Left lung (tissue), 10 donors: Measurements from ENCODE around the gene ASB13. TPM values are rescaled to one million over a fixed set of nuclear protein-coding genes. Genes with fewer than 3 reads are reported as not detected.

ENCODE experiments used
- ATAC-seq: fragments of 200-7000 bp; cut with Tn5 transposase; one replicate; pipeline ENCODE4 v1.9.1; 2020; ENCODE audit warnings: moderate library complexity
- DNase-seq, 4 donors: peaks; one replicate each; pipeline ENCODE4 v3.0.0-alpha.2; 2013 to 2020
- H3K27ac ChIP-seq, 2 donors: fragments of 200-600 bp; sonication (generic) in 1 of 2; one replicate each; pipeline versions ENCODE4 v1.5.0 to v1.8.0; 2020 to 2021
- H3K27me3 ChIP-seq, 2 donors: fragments of 200-600 bp; sonication (generic) in 1 of 2; one replicate each; pipeline versions ENCODE4 v1.5.0 to v1.8.0; 2020 to 2021
- H3K36me3 ChIP-seq, 2 donors: fragments of 200-600 bp; sonication (generic) in 1 of 2; one replicate each; pipeline versions ENCODE4 v1.5.0 to v1.8.0; 2020 to 2021
- H3K4me1 ChIP-seq, 2 donors: fragments of 200-600 bp; one replicate each; pipeline ENCODE4 v1.8.0; 2021
- H3K4me3 ChIP-seq, 2 donors: fragments of 200-600 bp; sonication (generic) in 1 of 2; one replicate each; pipeline versions ENCODE4 v1.5.0 to v1.8.0; 2020 to 2021; ENCODE audit warnings: mild to moderate bottlenecking in 1 of 2
- H3K9me3 ChIP-seq, 2 donors: fragments of 200-600 bp; sonication (generic) in 1 of 2; one replicate each; pipeline versions ENCODE4 v1.5.0 to v1.8.0; 2020 to 2021
- intact Hi-C, 2 donors: fragments of 100-400 bp; cut with DNase I; formaldehyde crosslinking; loops; one replicate each; pipeline versions ENCODE4 v1.11.2 to v1.14.2; 2022
- polyA plus RNA-seq, 6 donors: library from polyadenylated mRNA; unstranded; fragments of 120-200 nt; gene quantifications; one replicate each; pipeline ENCODE4 v1.2.1, GENCODE V29; 2013; ENCODE audit not compliant: insufficient read length in 6 of 6
- total RNA-seq, 2 donors: library from RNA; stranded (reverse); fragmentation: NEBNext Ultra II Directional; extraction: Animal tissue kit (Norgen Biotek cat#: 25700); gene quantifications; one replicate each; pipeline ENCODE4 v1.2.1, GENCODE V29; 2021
- TF ChIP-seq, protein P1 (sequence below), 2 donors: fragments of 200-600 bp; sonication (generic) in 1 of 2; IDR thresholded peaks; one replicate each; pipeline versions ENCODE4 v1.5.0 to v1.8.0; 2021; ENCODE audit warnings: antibody characterized with exemption in 2 of 2
- donor health status: DM: no; HTN: yes; CAD: no.
- donor health status: DM: no; HTN: no; CAD: no.

The ASB13 gene
- total and polyA plus RNA-seq, 8 donors = 9.0 to 19.6 (median 11.6) TPM

DNA sequence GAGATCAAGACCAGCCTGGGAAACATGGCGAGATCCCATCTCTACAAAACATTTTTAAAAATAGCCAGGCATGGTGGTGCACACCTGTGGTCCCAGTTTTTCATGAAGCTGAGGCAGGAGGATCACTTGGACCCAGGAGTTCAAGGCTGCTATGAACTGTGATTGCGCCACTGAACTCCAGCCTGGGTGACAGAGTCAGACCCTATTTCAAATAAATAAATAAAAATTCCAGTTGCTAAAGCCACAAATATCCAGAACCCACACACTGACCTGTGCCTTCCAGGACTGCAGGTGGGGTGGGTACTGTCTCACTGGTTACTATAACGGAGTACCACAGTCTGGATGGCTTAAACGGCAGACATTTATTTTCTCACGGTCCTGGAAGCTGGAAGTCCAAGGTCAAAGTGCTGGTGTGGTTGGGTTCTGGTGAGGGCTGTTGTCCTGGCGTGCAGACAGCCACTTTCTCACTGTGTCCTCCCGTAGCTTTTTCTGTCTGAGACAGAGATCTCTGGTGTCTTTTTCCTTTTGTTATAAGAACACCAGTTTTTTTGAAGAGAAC, 38.8 kb downstream of the ASB13 start:
- H3K4me3 ChIP-seq = no peak overlapping the region
- TF ChIP-seq, protein P1, sequence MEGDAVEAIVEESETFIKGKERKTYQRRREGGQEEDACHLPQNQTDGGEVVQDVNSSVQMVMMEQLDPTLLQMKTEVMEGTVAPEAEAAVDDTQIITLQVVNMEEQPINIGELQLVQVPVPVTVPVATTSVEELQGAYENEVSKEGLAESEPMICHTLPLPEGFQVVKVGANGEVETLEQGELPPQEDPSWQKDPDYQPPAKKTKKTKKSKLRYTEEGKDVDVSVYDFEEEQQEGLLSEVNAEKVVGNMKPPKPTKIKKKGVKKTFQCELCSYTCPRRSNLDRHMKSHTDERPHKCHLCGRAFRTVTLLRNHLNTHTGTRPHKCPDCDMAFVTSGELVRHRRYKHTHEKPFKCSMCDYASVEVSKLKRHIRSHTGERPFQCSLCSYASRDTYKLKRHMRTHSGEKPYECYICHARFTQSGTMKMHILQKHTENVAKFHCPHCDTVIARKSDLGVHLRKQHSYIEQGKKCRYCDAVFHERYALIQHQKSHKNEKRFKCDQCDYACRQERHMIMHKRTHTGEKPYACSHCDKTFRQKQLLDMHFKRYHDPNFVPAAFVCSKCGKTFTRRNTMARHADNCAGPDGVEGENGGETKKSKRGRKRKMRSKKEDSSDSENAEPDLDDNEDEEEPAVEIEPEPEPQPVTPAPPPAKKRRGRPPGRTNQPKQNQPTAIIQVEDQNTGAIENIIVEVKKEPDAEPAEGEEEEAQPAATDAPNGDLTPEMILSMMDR (IDR thresholded peaks at IDR 0.05) = no peak
- no peaks in the 10 kb centered on the region for H3K36me3 ChIP-seq
- H3K4me1 ChIP-seq = peaks cover 0 to 16% of the 10 kb centered on the region in 2 donors
- ATAC-seq (no peak), DNase-seq (no peak)
- no peak overlapping the region for H3K27ac ChIP-seq
- H3K9me3 ChIP-seq = no peaks in the 10 kb centered on the region
- intact Hi-C loops = loop anchor here in 1 of 2 donors (10.0 kb wide), 1 partner anchor 183 kb away; no protein-coding TSS in a partner anchor
- no peaks in the 10 kb centered on the region for H3K27me3 ChIP-seq

DNA sequence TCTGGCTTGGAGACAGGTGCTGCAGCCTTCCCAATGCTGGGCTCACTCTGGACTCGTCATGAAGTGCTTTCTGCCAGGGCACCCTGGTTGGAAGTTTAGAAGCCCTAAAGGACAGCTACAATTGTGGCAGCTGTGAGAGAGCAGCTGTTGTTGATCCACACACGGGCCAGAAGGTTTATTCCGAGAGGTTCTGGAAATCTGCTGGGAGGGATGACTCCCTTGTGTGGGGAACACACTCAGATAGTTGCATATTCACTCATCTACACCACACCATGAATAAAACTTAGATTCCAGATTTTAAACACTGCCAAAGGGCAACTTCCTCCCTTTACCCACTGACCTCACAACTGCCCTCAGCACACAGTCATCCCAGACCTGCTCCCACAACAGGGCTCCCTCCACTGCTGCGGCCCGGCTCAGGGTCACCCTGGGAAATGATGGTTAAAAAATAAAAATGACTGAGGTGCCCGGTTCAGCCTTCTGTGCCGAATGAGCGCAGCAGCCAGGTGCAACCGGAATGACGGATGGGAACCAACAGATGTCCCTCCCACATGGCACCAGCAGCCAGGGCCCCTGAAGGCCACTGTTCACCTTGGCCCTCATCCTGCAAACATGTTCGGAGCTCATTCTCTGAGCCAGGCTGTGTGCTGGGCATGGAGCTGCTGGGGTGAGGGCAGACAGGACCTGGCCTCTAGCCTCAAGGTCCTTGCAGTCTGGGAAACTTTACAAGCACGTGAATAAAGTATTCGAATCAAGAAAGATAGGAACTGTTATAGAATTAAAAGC, 40.2 kb downstream of the ASB13 start:
- Histone ChIP-seq H3K27me3 (no peaks in the 10 kb centered on the region), H3K4me1 (peaks cover 0 to 16% of the 10 kb centered on the region in 2 donors), H3K4me3 (no peak overlapping the region), H3K27ac (no peak overlapping the region), H3K36me3 (no peaks in the 10 kb centered on the region), H3K9me3 (no peaks in the 10 kb centered on the region)
- ATAC-seq (no peak), DNase-seq (no peak)
- TF ChIP-seq, protein P1 (IDR thresholded peaks at IDR 0.05) = no peak
- intact Hi-C loops = loop anchor here in 1 of 2 donors (10.0 kb wide), 1 partner anchor 181 kb away; no protein-coding TSS in a partner anchor

DNA sequence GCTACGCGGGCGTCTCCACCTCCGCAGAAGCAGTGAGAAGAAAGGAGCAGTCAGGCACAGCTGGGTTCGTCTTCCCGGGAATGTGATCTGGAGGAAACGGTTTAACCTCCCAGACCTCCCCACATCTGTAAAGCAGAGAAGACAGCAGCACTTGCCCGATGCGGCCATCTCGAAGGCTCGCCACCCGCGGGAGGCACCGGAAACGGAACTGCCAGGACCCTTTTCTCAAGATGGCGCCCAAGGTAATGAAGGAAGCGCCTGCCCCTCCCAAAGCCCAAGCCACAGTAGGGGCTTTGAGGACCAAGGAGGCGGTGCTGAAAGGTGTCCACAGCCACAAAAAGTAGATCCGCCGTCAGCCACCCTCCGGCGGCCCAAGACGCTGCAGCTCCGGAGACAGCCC, 41.7 kb downstream of the ASB13 start:
- no peak overlapping the region for H3K4me3 ChIP-seq
- TF ChIP-seq, protein P1 (IDR thresholded peaks at IDR 0.05) = no peak
- H3K27me3 ChIP-seq = no peaks in the 10 kb centered on the region
- no peak overlapping the region for H3K27ac ChIP-seq
- no peaks in the 10 kb centered on the region for H3K9me3 ChIP-seq
- ATAC-seq (no peak), DNase-seq (no peak)
- no peaks in the 10 kb centered on the region for H3K36me3 ChIP-seq
- peaks cover 0 to 13% of the 10 kb centered on the region in 2 donors for H3K4me1 ChIP-seq
- intact Hi-C loops = loop anchor here (5.0 to 10.0 kb wide), 2 partner anchors 180 to 182 kb away; no protein-coding TSS in a partner anchor

DNA sequence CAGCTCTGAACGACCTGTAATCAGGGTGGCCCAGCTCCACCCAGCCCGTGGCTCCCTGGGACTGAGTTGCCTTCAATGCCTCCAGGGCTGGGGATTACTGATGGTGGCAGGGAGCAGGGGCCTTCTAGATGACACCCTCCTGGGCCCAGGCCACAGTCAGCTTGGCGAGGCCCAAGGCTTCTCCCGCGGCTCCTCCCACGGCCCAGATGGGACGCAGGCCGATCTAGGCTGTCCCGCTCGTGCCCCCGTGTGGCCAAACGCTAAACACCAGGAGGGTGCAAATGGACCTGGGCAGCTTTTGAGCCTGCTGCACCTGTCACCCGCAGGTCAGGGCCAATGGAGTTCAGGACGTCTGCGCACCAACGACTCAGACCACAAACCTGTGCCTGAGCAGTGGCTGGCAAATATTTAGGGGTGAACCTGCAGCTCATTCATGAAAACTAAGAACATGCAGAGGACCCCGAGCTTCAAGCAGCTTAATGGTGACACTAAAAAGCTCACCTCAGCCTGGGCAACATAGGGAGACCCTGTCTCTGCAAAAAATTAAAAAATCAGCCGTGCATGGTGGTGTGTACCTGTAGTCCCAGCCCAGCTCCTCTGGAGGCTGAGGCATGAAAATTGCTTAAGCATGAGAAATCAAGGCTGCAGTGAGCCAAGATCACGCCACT, 43.2 kb downstream of the ASB13 start:
- TF ChIP-seq, protein P1 (IDR thresholded peaks at IDR 0.05) = peak; percentile 81
- no peaks in the 10 kb centered on the region for H3K27me3 ChIP-seq
- no peak overlapping the region for H3K27ac ChIP-seq
- no peak overlapping the region for H3K4me3 ChIP-seq
- H3K9me3 ChIP-seq = no peaks in the 10 kb centered on the region
- peak; percentile 63 to 96 (median 88) for DNase-seq
- peaks cover 4 to 5% of the 10 kb centered on the region in 2 donors for H3K4me1 ChIP-seq
- intact Hi-C loops = loop anchor here (5.0 to 10.0 kb wide), 2 partner anchors 178 to 181 kb away; no protein-coding TSS in a partner anchor
- ATAC-seq = peak; percentile 97
- no peaks in the 10 kb centered on the region for H3K36me3 ChIP-seq
